Endothelial cell of umbilical vein (primary cell): ENCODE measurements around the gene TRPV6. TPM values are rescaled to one million over a fixed set of nuclear protein-coding genes. Genes with fewer than 3 reads are reported as not detected.

Experiments
- BruUV-seq: library from RNA; stranded (reverse); fragments of 400-500 nt; replicated peaks from 2 replicates; lab custom pipeline; 2021; lab: Mats Ljungman, UMichigan
- CTCF ChIA-PET: fragments of 300-600, 350-600 bp; sonication (Branson Sonifier 250); formaldehyde crosslinking; loops from one replicate; lab custom pipeline; 2021; ENCODE audit warnings: antibody characterized with exemption, inconsistent platforms; lab: Charles Lee
- POLR2A ChIA-PET: fragments of 300-600, 350-600 bp; sonication (Branson Sonifier 250); formaldehyde crosslinking; loops from one replicate; lab custom pipeline; 2021; ENCODE audit warnings: antibody characterized with exemption, inconsistent platforms; lab: Charles Lee
- DNase-seq: peaks from one replicate; pipeline ENCODE4 v3.0.0-alpha.2; 2011; ENCODE audit warnings: low read depth, low spot score
- FAIRE-seq: peaks from 2 replicates; lab custom pipeline; 2011; peaks lifted over from hg19 to GRCh38; lab: Jason Lieb, UNC
- H2AFZ ChIP-seq: 2 replicates; pipeline ENCODE4 v1.6.0; 2012; ENCODE audit warnings: low read depth, low read length, control low read depth, inconsistent platforms
- H3K27ac ChIP-seq: 2 replicates; pipeline ENCODE4 v1.5.1; 2011; ENCODE audit warnings: low read depth, mild to moderate bottlenecking, control low read depth, low read length, moderate library complexity; ENCODE audit not compliant: insufficient read depth
- H3K27me3 ChIP-seq, 2 experiments: 2 replicates each; pipeline versions ENCODE4 v1.6.0 to v1.6.1; 2011; ENCODE audit warnings: low read length in 2 of 2, mixed read lengths in 1 of 2; ENCODE audit not compliant: control insufficient read depth in 2 of 2, insufficient read depth in 2 of 2
- H3K36me3 ChIP-seq, 2 experiments: 2 replicates in 1 of 2; 3 replicates in 1 of 2; pipeline ENCODE4 v1.5.1; 2011; ENCODE audit warnings: low read length in 2 of 2, mild to moderate bottlenecking in 1 of 2, moderate library complexity in 1 of 2; ENCODE audit not compliant: control insufficient read depth in 2 of 2, insufficient read depth in 2 of 2; ENCODE audit errors: extremely low read depth in 1 of 2
- H3K4me1 ChIP-seq: 3 replicates; pipeline ENCODE4 v1.5.1; 2011; ENCODE audit warnings: mild to moderate bottlenecking, low read length; ENCODE audit not compliant: control insufficient read depth, insufficient read depth; ENCODE audit errors: extremely low read depth
- H3K4me2 ChIP-seq: 2 replicates; pipeline ENCODE4 v1.6.1; 2011; ENCODE audit warnings: low read length, control low read depth, mixed read lengths; ENCODE audit not compliant: insufficient read depth
- H3K4me3 ChIP-seq, 3 experiments: fragments of 200-600 bp in 1 of 3; sonication (generic), shearing (Covaris generic) in 1 of 3; replicated peaks in 1 of 3; 2 replicates each; pipeline ENCODE4 v1.5.1; 2011 to 2016; ENCODE audit warnings: control low read depth in 3 of 3, low read length in 3 of 3, mild to moderate bottlenecking in 2 of 3, inconsistent platforms in 1 of 3, low read depth in 1 of 3, moderate library complexity in 1 of 3; ENCODE audit not compliant: insufficient read depth in 1 of 3
- H3K79me2 ChIP-seq: 2 replicates; pipeline ENCODE4 v1.6.0; 2012; ENCODE audit warnings: low read length, inconsistent platforms; ENCODE audit not compliant: control insufficient read depth, insufficient read depth
- H3K9ac ChIP-seq: replicated peaks from 2 replicates; pipeline ENCODE3; 2011; ENCODE audit warnings: low read length, control low read depth; ENCODE audit not compliant: insufficient read depth; ENCODE audit errors: extremely low read depth
- H3K9me1 ChIP-seq: replicated peaks from 3 replicates; pipeline ENCODE4 v1.6.0; 2011; ENCODE audit warnings: mild to moderate bottlenecking, low read length; ENCODE audit not compliant: control insufficient read depth, insufficient read depth; ENCODE audit errors: extremely low read depth
- H3K9me3 ChIP-seq: replicated peaks from 2 replicates; pipeline ENCODE4 v1.5.1; 2012; ENCODE audit warnings: low read length, inconsistent platforms; ENCODE audit not compliant: control insufficient read depth, insufficient read depth
- H4K20me1 ChIP-seq: replicated peaks from 2 replicates; pipeline ENCODE3; 2011; ENCODE audit warnings: mild to moderate bottlenecking, low read length; ENCODE audit not compliant: control insufficient read depth, insufficient read depth; ENCODE audit errors: extremely low read depth
- EZH2 ChIP-seq: IDR thresholded peaks from 2 replicates; pipeline ENCODE4 v1.6.1; 2012; ENCODE audit warnings: borderline replicate concordance, low read depth, mild to moderate bottlenecking, moderate library complexity, low read length, inconsistent platforms; ENCODE audit not compliant: severe bottlenecking
- FOS ChIP-seq: IDR thresholded peaks from 2 replicates; pipeline ENCODE4 v1.6.1; 2011; ENCODE audit warnings: mild to moderate bottlenecking, low read length, moderate library complexity, borderline replicate concordance; ENCODE audit not compliant: insufficient read depth
- JUN ChIP-seq: IDR thresholded peaks from 2 replicates; pipeline ENCODE4 v1.6.1; 2011; ENCODE audit warnings: borderline replicate concordance, low read depth; ENCODE audit not compliant: insufficient read length, insufficient read depth
- MAX ChIP-seq: IDR thresholded peaks from 2 replicates; pipeline ENCODE4 v1.6.1; 2011; ENCODE audit not compliant: insufficient read depth, insufficient read length
- MYC ChIP-seq: IDR thresholded peaks from one replicate; pipeline ENCODE4 v1.6.1; 2011; ENCODE audit warnings: mild to moderate bottlenecking, low read depth, low read length
- dilution Hi-C: fragments of 300-500 bp; cut with MboI; formaldehyde crosslinking; loops from one replicate; pipeline ENCODE4 v1.15.0; 2019; ENCODE audit warnings: low sequenced_read_pairs; ENCODE audit not compliant: extremely low pct_ligation_motif_present
- intact Hi-C: fragments of 100-400 bp; cut with micrococcal nuclease; formaldehyde crosslinking; loops from one replicate; pipeline ENCODE4 v1.10.0; 2022
- polyA plus RNA-seq, 4 experiments: library from polyadenylated mRNA; depleted of rRNA in 3 of 4; stranded (reverse) in 3 of 4; unstranded in 1 of 4; fragments of >200 nt; gene quantifications; 2 replicates each; pipeline versions ENCODE4 v1.2.1 to v1.2.3, GENCODE V29; 2011 to 2012; ENCODE audit warnings: missing spikeins in 1 of 4
- total RNA-seq: library from RNA; stranded (reverse); gene quantifications from 2 replicates; pipeline ENCODE4 v1.2.3, GENCODE V29; 2021

The TRPV6 gene
- total and polyA plus RNA-seq, 2 donors (not counting 3 experiments of a cell fraction or from before 2014, with no cell fraction given), result not detected

- Histone ChIP-seq H3K9me3 (no peaks in the 10 kb centered on the region), H3K4me3 (no peak overlapping the region), H3K79me2 (no peaks in the 10 kb centered on the region), H4K20me1 (no peaks in the 10 kb centered on the region), H3K4me2 (no peak overlapping the region), H3K27ac (no peak overlapping the region), H3K4me1 (peaks cover 3% of the 10 kb centered on the region), H2AFZ (no peak overlapping the region), H3K9me1 (no peaks in the 10 kb centered on the region), H3K36me3 (no peaks in the 10 kb centered on the region), H3K9ac (no peak overlapping the region), H3K27me3 (peaks cover 7 to 10% of the 10 kb centered on the region in 2 experiments)
- FAIRE-seq (no peak), DNase-seq (no peak)
- BruUV-seq, result no TSS peak
- TF ChIP-seq MAX (no peak), JUN (no peak), EZH2 (no peak)
- ChIA-PET POLR2A (no interaction called here), CTCF (interaction anchor here (0.8 to 2.6 kb wide), 10 partner anchors 10 to 364 kb away, joined by 3 to 12 read pairs (median 4); no protein-coding TSS in a partner anchor)
- dilution Hi-C loops (no loop called here), intact Hi-C loops (loop anchor here (5.0 kb wide), 1 partner anchor 314 kb away; no protein-coding TSS in a partner anchor)
Measured at GRCh38 chr7:142851269-142851668, 34.3 kb downstream of the TRPV6 start.

GRCh38 chr7:142847353-142847752 is 38.2 kb downstream of the TRPV6 start:
- Histone ChIP-seq H2AFZ (no peak overlapping the region), H3K27ac (no peak overlapping the region), H3K9me3 (no peaks in the 10 kb centered on the region), H4K20me1 (no peaks in the 10 kb centered on the region), H3K4me1 (peaks cover 5% of the 10 kb centered on the region), H3K4me2 (no peak overlapping the region), H3K9me1 (no peaks in the 10 kb centered on the region), H3K9ac (no peak overlapping the region), H3K4me3 (no peak overlapping the region), H3K79me2 (no peaks in the 10 kb centered on the region), H3K27me3 (peaks cover 2 to 5% of the 10 kb centered on the region in 2 experiments), H3K36me3 (no peaks in the 10 kb centered on the region)
- ChIA-PET CTCF (no interaction called here), POLR2A (no interaction called here)
- intact Hi-C loops (no loop called here), dilution Hi-C loops (no loop called here)
- DNase-seq, result no peak
- BruUV-seq, result no TSS peak
- no peak for FAIRE-seq
- TF ChIP-seq MAX (no peak), MYC (no peak), FOS (peak; percentile 35)
